Suppressor macrophage treated with lipopolysaccharide for 1 hour (primary cell): ENCODE data around the gene ZBTB33.

ENCODE experiments used
- DNase-seq, 3 donors: peaks; one replicate each; pipeline ENCODE4 v3.0.0-alpha.2; 2020 to 2022

Gene ZBTB33, protein sequence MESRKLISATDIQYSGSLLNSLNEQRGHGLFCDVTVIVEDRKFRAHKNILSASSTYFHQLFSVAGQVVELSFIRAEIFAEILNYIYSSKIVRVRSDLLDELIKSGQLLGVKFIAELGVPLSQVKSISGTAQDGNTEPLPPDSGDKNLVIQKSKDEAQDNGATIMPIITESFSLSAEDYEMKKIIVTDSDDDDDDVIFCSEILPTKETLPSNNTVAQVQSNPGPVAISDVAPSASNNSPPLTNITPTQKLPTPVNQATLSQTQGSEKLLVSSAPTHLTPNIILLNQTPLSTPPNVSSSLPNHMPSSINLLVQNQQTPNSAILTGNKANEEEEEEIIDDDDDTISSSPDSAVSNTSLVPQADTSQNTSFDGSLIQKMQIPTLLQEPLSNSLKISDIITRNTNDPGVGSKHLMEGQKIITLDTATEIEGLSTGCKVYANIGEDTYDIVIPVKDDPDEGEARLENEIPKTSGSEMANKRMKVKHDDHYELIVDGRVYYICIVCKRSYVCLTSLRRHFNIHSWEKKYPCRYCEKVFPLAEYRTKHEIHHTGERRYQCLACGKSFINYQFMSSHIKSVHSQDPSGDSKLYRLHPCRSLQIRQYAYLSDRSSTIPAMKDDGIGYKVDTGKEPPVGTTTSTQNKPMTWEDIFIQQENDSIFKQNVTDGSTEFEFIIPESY

DNA sequence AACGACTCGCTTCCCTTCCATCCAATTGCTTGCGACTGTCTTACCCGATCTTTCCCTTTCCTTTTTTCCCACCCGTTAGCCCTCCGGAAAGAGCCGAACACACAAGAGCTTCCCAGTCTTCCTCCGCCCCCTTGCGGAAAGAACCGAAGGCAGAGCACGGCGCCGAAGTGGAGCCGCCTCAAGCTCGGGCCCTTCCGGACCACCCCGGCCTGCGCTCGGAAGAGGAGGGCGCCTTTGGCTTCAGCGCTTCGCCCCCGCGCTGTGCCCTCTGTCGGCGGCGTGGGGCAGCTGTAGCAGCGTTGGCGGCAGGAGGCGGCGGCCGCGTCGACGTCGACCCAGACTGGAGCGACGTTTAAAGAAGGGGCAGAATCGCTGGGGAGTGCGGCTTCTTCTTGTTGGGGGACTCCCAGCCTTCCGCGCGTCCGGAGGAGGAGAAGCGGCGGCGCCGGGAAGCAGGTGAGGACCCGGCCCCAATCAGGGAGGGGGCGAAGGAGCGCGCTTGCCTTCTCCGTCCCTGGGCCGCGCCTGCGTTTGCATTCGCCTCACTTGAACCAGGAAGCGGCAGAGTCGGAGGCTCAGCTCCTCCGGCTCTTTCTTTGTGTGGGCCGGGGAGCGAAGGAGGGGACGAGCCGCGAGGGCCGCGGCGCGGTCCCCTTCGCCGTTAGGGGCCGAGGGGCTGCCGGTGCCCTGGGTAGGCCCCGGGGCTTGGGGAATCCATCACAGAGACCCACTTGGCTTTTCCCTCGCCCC lies at the start of gene ZBTB33:
Gene ZBTB33, plus strand, starts transcription at position 291 of the 750 bp plus-strand sequence. CDS start 2,604 bp downstream, outside the sequence.
- peak; percentile 93 to 94 (median 94) for DNase-seq

DNA sequence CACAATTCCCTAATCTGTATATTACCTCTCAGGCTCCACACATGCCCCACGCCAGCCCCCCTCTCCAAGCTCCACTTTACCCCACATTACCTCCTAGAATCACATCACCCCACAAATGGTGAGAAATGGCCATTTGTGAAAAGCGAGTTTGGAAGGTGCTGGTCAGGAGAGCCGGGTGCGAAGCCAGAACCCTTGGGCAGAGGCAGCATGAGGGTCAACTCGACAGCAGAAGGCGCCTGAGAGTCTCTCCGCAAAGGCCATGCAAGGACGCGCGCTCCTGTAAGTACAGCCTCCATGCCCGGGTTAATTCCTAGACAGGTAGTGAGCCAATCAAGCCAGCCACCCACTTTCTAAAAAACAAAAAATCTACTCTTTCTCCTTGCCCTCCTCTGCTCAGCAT lies 49.8 kb upstream of the ZBTB33 start:
- DNase-seq = no peak

DNA sequence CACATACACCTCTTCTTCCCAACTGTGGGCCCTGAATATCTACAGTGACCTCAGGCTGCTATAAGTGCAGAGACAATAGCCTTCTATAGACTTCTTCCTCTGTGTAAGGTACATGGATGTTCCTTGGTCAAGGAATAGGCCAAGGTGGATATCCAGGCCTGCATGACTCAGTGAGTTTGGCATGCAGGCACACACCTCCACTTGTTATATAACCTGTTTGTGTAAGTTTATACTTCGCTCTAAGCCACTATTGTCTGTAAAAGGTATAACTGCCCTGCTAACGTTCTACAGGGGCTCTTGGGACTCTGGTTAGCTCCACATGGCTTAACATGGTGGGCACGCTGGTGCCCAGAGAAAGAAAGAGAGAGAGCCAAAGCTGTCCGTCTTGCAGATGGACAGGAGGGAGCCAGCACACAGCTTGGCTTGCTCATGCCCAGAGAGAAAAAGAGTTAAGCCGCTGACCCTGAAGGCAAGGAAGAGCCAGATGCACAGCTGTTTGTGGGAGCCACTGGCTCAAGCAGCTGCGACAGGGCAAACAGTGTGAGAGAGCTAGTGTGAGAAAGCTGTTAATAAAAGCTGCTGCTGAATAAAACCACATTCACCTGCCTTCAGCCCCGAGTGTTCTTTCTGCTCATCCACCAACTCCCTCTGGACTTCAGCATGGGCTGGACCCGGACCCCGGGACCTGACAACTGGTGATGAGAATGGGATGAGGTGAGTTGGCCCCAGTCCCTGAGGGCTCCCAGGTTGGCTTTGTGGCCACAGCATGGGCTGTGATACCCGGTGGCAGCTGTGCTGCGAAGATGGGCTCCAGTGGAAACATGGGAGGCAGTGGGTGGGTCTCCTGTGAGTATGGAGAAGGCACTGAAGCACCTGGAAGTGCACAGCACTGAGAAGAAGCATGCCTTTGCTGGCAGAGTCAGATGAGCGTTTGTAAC lies 44.5 kb upstream of the ZBTB33 start:
- DNase-seq = no peak

DNA sequence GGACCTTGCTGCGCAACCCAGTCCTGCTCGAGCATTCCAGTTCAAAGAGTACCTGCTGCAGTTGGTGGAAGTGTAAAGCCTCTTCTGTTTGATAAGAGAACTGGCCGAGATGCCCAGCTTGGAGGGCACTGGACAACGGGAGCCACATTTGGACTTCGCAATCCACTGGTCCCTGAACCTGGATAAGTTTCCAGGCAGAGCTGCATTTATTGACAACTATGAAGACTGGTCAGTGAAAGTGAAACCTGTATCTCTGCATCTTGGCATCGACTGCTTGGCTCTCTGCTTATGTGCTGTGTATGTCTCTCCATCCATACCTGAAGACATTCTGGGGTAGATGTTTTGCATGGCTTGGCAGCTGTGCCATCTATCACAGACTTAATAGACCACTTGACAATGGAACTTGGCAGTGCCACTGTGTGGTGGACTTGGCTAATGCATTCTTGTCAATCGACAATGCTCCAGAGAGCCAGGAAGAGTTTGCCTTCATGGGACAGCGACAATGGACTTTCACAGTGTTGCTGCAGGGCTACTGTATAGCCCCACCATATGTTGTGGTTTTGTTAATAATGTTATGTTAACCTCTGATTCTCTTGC lies 43.5 kb upstream of the ZBTB33 start:
- no peak for DNase-seq

DNA sequence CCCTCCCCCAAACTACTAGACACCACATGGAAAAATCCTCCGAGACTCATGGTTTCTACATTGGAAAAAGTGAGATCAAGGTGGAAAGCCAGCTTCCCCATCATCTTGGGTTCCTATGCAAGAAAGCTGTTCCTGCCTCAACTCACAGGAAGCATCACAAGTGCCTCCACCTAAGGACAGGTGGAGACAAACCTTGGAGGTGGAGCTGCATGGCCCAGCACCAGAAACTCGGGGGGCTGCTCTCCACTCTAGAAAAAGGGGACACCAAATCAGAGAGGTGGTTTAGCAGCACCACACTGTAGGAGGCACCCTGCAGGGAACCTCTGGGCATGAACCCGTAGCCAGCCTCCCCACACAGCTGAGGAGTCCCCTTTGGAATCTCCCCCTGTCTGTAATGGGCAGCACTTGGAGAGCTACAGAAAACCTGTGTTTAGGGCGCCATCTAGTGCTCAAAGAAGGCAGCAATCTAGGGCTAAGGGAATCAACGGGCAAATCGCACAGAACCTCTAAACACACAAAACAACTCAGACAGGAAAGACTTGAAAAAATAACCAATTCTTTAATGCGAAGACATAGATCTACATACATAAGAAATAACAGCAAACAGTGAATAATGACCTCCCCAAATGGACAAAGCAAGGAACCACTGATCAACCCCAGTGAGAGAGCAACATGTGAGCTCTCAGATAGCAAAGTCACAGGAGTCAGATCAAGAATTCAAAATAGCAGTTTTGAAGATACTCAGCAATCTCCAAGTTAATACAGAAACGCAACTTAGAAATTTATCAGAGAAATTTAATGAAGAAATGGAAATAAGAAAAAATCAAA lies 37.0 kb upstream of the ZBTB33 start:
- DNase-seq = peak; percentile 72 to 80 (median 76)

DNA sequence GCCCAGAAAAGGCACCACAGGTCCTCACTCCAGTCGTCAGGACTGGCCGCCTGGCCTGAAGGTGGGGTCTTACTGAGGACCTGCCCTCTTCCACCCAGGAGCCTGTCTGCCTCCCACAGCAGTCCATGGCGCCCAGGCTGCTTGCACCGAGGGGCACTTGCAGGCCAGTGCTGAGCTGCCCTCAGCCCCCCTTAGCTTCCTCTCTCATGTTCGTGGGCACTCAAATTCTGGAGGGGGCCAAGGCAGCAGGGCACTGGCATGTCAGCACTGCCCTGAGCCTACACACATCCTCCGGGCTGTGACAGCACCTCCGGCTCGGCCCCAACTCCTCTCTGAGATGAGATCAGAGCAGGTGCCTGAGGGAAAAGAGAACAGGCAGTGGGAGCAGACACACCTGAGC lies 27.2 kb upstream of the ZBTB33 start:
- no peak for DNase-seq

DNA sequence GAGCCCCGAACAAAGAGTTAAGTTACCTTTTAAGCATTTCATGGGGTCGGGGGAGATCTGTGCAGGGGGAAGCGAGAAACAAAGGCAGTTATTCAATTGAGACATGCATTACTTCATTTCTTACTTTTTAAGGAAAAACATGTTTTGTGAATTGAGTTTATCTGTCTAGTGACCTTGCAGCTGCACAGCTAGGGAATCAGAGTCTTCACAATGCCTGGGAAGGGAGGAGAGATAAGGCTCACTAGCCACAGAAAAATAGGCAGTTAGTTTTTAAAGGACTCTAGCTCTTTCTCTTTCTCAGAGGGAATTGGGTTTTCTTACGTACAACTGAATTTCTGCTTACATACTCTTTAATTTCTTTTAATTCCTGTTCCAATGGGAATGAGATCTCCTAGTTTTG lies 26.2 kb upstream of the ZBTB33 start:
- no peak for DNase-seq

DNA sequence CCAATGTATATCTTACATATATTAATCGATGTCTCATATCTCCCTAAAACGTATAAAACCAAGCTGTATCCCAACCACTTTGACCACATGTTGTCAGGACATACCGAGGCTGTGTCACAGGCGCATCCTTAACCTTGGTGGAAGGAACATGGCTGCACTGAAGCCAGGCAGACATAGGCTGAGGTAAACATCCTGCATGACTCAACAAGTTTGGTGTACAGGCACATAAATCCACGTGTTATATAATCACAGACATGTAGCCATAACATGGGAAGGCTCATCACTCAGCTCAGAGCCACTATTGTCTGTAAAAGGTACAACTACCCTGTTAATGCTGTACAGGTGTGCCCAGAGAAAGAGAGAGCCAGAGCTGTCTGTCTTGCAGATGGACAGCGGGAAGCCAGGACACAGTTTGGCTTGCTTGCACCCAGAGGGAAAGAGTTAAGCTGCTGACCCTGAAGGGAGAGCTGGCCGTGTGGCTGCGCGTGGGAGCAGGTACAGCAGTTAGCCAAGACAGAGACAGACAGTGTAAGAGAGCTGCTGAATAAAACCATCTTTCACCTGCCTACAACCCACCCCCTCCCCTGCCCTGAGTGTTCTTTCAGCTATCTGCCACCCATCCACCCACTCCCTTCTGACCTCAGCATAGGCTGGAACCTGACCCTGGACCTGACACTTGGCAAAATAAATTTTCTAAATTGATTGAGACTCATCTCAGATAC lies 22.3 kb upstream of the ZBTB33 start:
- DNase-seq = no peak

DNA sequence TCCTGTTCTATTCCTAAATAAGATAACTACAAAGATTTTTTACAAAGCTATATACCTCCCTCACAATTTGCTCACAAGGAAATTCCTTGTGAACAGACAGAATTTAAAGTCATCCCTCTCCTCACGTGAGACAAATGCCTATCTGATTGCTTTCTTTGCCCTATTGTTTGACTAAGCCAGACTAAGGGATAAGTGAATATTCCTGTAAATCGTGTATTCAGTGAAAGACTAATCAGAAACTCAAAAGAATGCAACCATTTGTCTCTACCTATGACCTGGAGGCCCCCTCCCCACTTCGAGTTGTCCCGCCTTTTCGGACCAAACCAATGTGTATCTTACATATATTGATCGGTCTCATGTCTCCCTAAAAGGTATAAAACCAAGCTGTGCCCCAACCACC lies 15.3 kb upstream of the ZBTB33 start:
- DNase-seq = no peak

DNA sequence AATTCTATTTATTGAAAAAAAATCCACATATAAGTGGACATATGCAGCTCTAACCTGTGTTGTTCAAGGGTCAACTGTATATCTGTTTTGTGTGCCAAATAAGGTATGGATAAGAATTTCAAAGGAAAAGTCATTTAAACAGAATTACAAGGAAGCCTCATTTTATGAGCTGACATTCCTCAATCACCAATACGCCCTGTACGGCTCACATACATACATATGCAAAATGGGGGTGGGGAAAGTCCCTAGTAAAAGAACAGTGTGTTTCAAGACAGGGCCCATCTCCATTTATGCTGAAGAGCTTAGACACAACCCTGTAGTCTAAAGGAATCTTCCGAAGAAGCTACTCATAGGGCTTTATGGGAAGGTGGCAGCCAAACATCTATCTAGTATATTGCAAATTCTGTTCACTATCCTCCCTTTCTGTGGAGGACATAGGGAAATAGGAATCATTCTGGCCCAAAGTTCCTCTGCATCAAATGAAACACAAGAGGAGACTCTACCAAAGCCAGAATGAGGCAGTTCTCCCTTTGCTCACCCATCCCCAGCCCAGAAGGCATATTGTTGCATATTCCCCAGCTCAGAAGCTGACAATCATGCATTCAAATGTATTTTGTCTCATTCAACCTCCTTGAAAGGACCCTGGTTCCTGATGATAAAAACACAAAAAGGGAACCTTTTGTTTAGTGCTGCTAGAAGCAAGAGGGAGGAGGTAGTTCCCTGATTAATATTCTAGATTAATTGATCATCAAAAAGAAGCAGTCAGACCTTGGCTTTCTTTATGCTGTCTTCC lies 13.7 kb upstream of the ZBTB33 start:
- no peak for DNase-seq

DNA sequence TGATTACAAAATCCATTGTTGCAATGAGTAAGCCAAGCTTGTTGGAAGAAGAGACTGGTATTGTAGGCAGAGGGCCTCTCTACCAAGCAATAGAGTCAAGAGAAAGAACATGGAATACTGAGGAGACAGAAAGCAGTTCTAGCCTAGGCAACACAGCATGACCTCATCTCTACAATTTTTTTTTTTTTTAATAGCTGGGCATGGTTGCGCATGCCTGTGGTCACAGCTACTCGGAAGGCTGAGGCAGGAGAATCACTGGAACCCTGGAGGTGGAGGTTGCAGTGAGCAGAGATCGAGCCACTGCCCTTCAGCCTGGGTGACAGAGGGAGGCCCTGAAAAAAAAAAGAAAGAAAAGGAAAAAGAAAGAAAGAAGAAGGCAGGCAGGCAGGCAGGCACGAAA lies 11.7 kb upstream of the ZBTB33 start:
- no peak for DNase-seq

DNA sequence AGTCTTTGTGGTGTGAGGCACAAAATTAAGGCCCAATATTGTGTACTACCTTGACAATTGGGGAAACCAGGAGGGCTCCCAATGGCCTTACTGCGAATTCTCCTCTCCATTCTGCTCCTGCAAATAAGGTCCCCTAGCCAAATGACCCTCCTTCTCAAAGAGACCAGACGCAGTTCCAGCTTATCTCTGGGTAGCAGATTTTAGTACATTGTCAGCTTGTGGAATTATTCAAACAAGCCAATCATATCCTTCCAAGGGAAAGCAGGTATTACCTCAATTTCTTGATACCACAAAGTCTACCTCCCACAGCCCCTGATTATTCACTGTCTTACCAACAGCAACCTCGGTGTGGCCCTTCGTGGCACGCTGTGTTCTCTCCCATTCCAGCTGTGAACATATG lies 7.8 kb upstream of the ZBTB33 start:
- no peak for DNase-seq

DNA sequence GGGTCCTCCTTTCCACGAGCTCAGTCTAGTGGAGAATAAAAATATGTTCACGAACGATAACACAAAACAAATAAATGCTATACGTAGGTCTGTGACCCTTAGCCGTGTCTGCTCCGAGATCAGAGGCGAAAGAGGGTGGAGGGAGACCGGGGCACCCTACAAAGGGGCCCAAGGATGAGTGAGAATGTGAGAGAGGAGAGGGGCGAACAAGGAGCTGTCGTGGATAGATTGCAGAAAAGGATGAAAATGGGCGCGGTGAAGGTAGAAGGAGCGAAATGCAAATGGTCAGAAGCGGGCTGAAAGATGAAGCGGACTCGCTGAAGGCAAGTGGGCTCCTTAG lies 6.2 kb upstream of the ZBTB33 start:
- no peak for DNase-seq

DNA sequence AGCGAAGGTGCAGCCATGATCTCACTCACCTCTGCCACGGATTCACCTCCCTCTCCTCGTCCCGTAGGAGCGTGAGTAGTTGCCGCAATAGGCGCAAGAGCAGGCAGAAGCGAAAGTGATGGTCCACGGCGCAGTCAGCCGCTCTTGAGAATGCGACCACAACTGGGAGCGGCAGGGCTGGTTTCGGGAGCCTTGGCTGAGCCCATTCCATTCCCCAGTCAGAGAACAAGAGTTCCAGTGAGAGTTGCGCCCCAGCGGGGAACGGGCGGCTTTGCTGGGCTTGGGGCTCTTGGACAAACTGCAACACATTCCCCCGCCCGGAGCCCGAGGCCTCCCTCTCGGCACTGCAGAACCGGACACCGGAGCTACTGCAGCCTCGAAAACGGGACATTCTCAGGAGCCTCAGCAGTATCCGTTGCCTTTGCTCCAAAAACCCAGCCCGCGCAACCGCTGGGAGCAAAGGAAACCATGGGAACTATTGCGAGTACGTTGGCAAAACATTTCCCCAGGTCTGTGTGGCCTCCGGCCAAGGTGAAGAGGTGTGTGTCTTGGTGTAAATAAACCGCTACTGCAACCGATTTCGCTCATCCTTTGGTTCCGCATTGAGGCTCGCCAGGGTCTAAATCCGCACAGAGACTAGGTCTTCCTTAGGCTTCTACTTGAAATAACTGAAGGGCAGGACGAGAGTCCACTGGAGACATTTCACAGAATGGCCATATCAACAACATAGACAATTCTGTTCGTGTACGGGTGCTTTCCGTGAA lies 5.7 kb upstream of the ZBTB33 start:
- DNase-seq = peak; percentile 57 to 60 (median 58)

DNA sequence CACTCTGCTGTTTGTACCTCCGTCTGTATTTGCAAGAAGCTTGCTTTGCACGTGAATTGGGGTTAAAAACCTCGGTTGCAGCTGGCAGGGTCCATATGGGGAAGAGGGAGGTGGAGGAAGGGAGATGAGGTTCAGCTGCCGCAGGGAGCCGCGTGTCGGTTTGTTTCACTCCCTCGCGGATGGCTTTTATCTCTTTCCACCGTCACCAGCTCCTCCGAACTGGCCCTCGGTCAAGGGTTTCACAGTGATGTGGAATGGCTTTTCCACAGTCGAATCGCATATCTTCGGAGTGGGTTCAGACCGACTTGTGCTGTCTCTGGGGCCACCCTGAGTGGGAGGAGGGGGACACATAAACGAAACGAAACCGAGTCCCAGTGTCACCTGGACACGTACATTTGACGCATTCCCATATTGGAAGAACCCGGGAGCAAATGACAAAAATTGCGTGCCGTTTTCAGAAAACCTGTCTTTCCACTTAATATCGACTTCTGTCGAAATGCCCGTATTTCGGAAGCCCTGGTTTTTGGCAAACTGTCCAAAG lies 929 bp downstream of the ZBTB33 start:
- DNase-seq = peak; percentile 24 to 38 (median 26)

DNA sequence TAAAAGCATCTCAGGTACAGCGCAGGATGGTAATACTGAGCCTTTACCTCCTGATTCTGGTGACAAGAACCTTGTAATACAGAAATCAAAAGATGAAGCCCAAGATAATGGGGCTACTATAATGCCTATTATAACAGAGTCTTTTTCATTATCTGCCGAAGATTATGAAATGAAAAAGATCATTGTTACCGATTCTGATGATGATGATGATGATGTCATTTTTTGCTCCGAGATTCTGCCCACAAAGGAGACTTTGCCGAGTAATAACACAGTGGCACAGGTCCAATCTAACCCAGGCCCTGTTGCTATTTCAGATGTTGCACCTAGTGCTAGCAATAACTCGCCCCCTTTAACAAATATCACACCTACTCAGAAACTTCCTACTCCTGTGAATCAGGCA lies 3.2 kb downstream of the ZBTB33 start:
- DNase-seq = no peak

DNA sequence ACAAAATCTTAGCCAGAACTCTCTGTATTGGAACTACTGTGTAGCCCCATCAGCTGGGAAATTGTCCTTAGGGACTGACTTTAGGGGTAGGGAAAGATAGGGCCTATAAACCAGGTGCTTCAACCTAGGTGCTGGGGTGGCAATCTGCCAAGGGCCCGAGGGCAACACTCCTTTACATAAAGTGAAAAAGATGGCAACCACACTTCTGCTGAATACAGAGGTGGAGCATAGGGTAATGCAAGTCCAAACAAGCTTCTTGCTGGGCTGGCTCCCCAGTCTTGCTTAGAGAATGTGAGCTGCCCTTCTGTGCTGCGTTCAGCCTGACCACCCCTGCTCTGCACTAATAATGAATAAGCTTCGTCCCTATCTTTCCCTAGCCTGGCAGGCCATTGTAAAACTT lies 9.8 kb downstream of the ZBTB33 start:
- no peak for DNase-seq

DNA sequence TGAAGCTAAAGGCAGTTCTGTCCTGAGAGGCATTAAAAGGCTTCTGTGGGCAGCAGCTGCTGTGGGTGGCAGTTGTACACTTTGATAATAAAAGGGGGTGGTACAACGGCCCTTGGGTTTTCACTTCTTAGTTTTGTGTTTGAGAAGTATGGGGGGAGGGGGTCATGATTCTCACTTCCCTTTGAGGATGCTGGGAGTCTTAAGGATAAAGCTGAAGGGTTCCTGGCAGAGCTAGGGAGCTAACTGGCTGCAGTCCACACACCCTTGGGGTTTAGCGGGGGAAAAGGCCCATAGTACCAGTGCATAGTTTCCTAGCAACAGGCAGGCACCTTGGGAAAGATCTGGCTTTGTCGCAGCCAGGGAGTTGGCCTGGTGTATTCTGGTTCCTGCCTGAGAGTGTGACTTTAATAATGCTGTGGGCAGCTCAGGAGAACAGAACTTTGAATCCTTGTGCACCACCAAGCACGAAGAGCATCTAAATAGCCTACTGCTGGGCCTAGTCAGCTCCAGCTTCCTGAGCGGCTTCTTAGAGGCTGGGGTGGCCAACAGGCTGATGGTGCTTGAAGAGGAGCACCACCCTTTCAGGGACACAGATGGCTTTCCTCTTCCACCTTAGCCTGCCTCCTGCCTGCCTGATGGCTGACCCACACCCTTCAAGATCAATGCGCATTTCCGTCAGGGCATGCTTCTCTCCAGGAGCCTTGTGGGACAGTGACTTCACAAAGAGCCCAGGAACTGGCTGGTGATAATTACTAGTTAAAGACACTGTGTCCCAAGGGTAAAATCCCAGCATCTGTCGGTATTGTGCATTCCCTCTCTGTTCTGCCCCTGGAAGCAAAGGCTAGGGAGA lies 12.5 kb downstream of the ZBTB33 start:
- DNase-seq = peak; percentile 18 to 28 (median 20)
